GM23248 (cell line): ENCODE data around the gene WDR18. TPM values are rescaled to one million over a fixed set of nuclear protein-coding genes. Genes with fewer than 3 reads are reported as not detected.

Experiments
- DNase-seq: peaks from one replicate; pipeline ENCODE4 v3.0.0-alpha.2; 2015
- H2AFZ ChIP-seq: fragments of 200-600 bp; sonication (generic); 2 replicates; pipeline ENCODE4 v1.6.1; 2016; ENCODE audit warnings: antibody characterized with exemption
- H3F3A ChIP-seq: fragments of 200-600 bp; sonication (generic); 2 replicates; pipeline ENCODE4 v1.6.1; 2016; ENCODE audit warnings: mild to moderate bottlenecking, antibody characterized with exemption, mixed run types; ENCODE audit not compliant: insufficient read depth
- H3K27ac ChIP-seq: fragments of 200-600 bp; sonication (generic); 2 replicates; pipeline ENCODE4 v1.5.1; 2016; ENCODE audit warnings: mild to moderate bottlenecking
- H3K27me3 ChIP-seq: fragments of 200-600 bp; sonication (generic); replicated peaks from 2 replicates; pipeline ENCODE4 v1.6.1; 2016; ENCODE audit warnings: mild to moderate bottlenecking; ENCODE audit not compliant: insufficient read depth
- H3K36me3 ChIP-seq: fragments of 200-600 bp; sonication (generic); 2 replicates; pipeline ENCODE4 v1.6.1; 2016; ENCODE audit warnings: low read depth, mild to moderate bottlenecking
- H3K4me1 ChIP-seq: fragments of 200-600 bp; sonication (generic); 2 replicates; pipeline ENCODE4 v1.6.1; 2016; ENCODE audit warnings: mild to moderate bottlenecking; ENCODE audit not compliant: insufficient read depth
- H3K4me2 ChIP-seq: fragments of 200-600 bp; sonication (generic); one replicate; pipeline ENCODE4 v1.6.1; 2016; ENCODE audit warnings: mild to moderate bottlenecking; ENCODE audit not compliant: unreplicated experiment
- H3K4me3 ChIP-seq: fragments of 200-600 bp; sonication (generic); 2 replicates; pipeline ENCODE4 v1.5.1; 2016; ENCODE audit warnings: mild to moderate bottlenecking
- H3K79me2 ChIP-seq: fragments of 200-600 bp; sonication (generic); 2 replicates; pipeline ENCODE4 v1.6.1; 2016; ENCODE audit warnings: mild to moderate bottlenecking; ENCODE audit not compliant: insufficient read depth
- H3K9ac ChIP-seq: fragments of 200-600 bp; sonication (generic); 2 replicates; pipeline ENCODE4 v1.6.1; 2016; ENCODE audit warnings: mild to moderate bottlenecking
- H3K9me2 ChIP-seq: fragments of 200-600 bp; sonication (generic); 2 replicates; pipeline ENCODE4 v1.6.1; 2016; ENCODE audit warnings: mixed run types, mild to moderate bottlenecking, moderate library complexity; ENCODE audit not compliant: insufficient read depth
- H3K9me3 ChIP-seq: fragments of 200-600 bp; sonication (generic); one replicate; pipeline ENCODE4 v1.6.1; 2017; ENCODE audit warnings: low read depth
- H4K20me1 ChIP-seq: fragments of 200-600 bp; sonication (generic); 2 replicates; pipeline ENCODE4 v1.6.0; 2016; ENCODE audit not compliant: insufficient read depth
- EZH2 ChIP-seq: fragments of 200-600 bp; sonication (generic); IDR thresholded peaks from 2 replicates; pipeline ENCODE4 v1.6.1; 2018; ENCODE audit warnings: antibody characterized with exemption, mild to moderate bottlenecking; ENCODE audit not compliant: insufficient read depth, poor library complexity, severe bottlenecking
- EZH2phosphoT487 ChIP-seq: fragments of 200-600 bp; sonication (generic); IDR thresholded peaks from 2 replicates; pipeline ENCODE4 v1.6.1; 2018; ENCODE audit warnings: antibody characterized with exemption, moderate library complexity, mild to moderate bottlenecking, low read depth; ENCODE audit not compliant: insufficient read depth
- WGBS, 2 experiments: methylation state at CpG; one replicate each; pipeline ENCODE4 v1.1.6; 2015 to 2017; ENCODE audit warnings: low lambda C conversion rate in 2 of 2, low coverage in 1 of 2; ENCODE audit errors: missing lambda C conversion rate in 2 of 2; 5-methylcytosine and 5-hydroxymethylcytosine counted together
- in situ Hi-C: fragments of 300-500 bp; cut with MboI; formaldehyde crosslinking; loops from 2 replicates; pipeline ENCODE4 v1.15.0; 2020
- polyA plus RNA-seq: library from polyadenylated mRNA; unstranded; fragments of >200 nt; fragmentation: Nextera tagmentation; extraction: Ambion mirVana; gene quantifications from 2 replicates; pipeline ENCODE4 v1.2.1, GENCODE V29; 2016
- total RNA-seq: library from RNA; depleted of rRNA; stranded (reverse); fragments of >200 nt; shearing (Covaris generic); gene quantifications from 2 replicates; pipeline ENCODE4 v1.2.3, GENCODE V29; 2014

WDR18 gene
- total and polyA plus RNA-seq, 2 experiments from 2014 or later, result 83.4 to 157 TPM

DNA sequence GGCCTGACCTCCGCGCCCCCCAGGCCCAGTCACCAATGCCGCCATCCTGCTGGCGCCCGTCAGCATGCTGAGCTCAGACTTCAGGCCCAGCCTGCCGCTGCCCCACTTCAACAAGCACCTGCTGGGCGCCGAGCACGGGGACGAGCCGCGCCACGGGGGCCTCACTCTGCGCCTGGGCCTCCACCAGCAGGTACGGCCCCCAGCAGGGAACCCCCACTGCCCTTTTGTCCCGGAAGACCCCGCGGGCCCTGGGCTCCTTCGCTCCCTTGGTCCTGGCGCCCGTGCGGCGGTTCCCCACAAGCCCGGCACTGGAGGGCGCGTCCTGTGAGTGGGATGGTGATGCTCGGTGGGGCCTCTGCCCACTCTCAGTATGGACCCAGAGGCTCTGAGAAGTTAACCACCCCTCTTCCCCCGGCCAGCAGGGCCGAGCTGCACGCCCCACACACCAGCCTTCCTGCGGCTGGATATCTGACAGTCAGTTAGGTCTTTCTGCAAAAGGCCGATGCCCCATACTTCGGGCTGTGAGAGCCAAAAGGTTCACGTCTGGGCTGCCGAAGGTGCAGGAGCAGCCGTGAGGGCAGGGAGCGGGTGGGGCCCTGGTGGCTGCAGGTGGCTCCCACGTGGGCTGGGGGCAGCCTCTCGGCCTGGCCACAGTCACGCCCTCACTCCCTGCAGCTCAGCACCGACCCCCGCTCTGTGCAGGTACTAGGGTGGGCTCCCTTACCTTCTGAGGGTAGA is 8.0 kb downstream of the WDR18 start:
- peaks cover 8% of the 10 kb centered on the region; the same call in 1 of the 2 replicates for H3K27me3 ChIP-seq
- no peak overlapping the region for H3K27ac ChIP-seq
- 95 to 96% methylated on average over 26 to 41 of the region's 42 CpGs for WGBS, 2 experiments
- no peaks in the 10 kb centered on the region for H3K9me3 ChIP-seq
- H2AFZ ChIP-seq, result no peak overlapping the region
- no peaks in the 10 kb centered on the region for H3K79me2 ChIP-seq
- H3K9ac ChIP-seq, result no peak overlapping the region
- H3K4me1 ChIP-seq, result no peaks in the 10 kb centered on the region
- no peaks in the 10 kb centered on the region; the same call in 1 of the 2 replicates for H3K36me3 ChIP-seq
- H3F3A ChIP-seq, result peaks cover 6% of the 10 kb centered on the region; the same call in 1 of the 2 replicates
- no peak overlapping the region for H3K4me2 ChIP-seq
- TF ChIP-seq EZH2phosphoT487 (no peak), EZH2 (no peak)
- in situ Hi-C loops, result no loop called here
- H3K9me2 ChIP-seq, result no peaks in the 10 kb centered on the region
- H3K4me3 ChIP-seq, result no peak overlapping the region
- DNase-seq, result no peak
- H4K20me1 ChIP-seq, result no peaks in the 10 kb centered on the region

DNA sequence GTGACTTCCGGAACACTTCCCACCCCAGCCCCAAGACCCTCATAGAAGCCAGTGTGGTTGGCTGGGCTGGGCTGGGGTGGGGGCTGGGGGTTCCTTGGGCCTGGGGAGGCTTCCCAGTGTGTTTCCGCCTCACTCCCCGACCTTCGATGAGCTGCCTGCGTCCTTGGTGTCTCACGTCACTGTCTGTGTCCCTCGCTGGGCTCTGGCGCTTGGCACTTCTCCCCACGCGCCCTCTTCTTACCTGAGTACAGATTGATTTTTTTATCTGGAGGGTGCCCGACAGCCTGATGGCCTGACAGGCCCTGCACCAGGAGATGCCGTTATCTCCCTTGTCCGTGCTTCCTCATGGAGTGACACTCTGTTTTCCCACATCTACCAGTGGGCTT is 8.5 kb downstream of the WDR18 start:
- no peaks in the 10 kb centered on the region for H3K9me3 ChIP-seq
- no peak overlapping the region for H2AFZ ChIP-seq
- peaks cover 13% of the 10 kb centered on the region for H3K27me3 ChIP-seq
- no peak for DNase-seq
- peaks cover 6% of the 10 kb centered on the region; the same call in 1 of the 2 replicates for H3F3A ChIP-seq
- no peak overlapping the region for H3K4me3 ChIP-seq
- in situ Hi-C loops, result no loop called here
- no peak overlapping the region for H3K27ac ChIP-seq
- H3K79me2 ChIP-seq, result no peaks in the 10 kb centered on the region
- H3K9me2 ChIP-seq, result no peaks in the 10 kb centered on the region
- no peak overlapping the region for H3K9ac ChIP-seq
- TF ChIP-seq EZH2, result no peak
- no peak for TF ChIP-seq EZH2phosphoT487
- no peaks in the 10 kb centered on the region; the same call in 1 of the 2 replicates for H3K36me3 ChIP-seq
- H3K4me2 ChIP-seq, result no peak overlapping the region
- WGBS, 2 experiments, result 96 to 97% methylated on average over 11 to 13 of the region's 13 CpGs
- H4K20me1 ChIP-seq, result no peaks in the 10 kb centered on the region
- H3K4me1 ChIP-seq, result no peaks in the 10 kb centered on the region

DNA sequence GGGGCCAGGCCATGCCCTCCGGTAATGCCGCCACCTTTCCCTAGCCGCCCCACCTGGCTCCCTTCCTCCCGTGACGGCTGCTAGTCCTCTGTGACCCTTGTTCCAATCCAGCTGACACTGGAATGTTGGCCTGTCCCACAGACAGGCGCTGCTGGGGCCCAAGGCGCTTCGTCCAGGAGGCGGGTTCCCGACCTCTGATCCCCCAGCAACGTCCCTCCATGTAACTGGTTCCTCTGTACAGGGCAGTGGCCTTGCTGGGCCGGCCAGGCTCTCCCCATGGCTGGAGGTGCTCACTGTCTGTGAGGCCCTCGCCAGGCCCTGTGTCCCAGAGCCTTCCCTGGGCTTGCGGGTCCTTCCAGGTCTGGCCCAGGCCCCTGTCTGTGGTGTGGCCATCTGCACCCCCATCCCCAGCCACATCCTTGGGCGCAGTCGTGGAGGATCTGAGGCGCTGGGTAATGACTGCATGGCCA is 9.3 kb downstream of the WDR18 start:
- Histone ChIP-seq H3F3A (peaks cover 6% of the 10 kb centered on the region; the same call in 1 of the 2 replicates), H3K4me2 (no peak overlapping the region), H3K79me2 (no peaks in the 10 kb centered on the region), H2AFZ (no peak overlapping the region), H3K4me1 (no peaks in the 10 kb centered on the region), H3K27me3 (peaks cover 18% of the 10 kb centered on the region), H3K27ac (no peak overlapping the region), H3K36me3 (no peaks in the 10 kb centered on the region; the same call in 1 of the 2 replicates), H3K9me2 (no peaks in the 10 kb centered on the region), H3K4me3 (no peak overlapping the region), H3K9ac (no peak overlapping the region), H3K9me3 (no peaks in the 10 kb centered on the region), H4K20me1 (no peaks in the 10 kb centered on the region)
- in situ Hi-C loops, result no loop called here
- no peak for DNase-seq
- TF ChIP-seq EZH2phosphoT487 (no peak), EZH2 (no peak)
- 88 to 91% methylated on average over 17 of the region's 17 CpGs for WGBS, 2 experiments

DNA sequence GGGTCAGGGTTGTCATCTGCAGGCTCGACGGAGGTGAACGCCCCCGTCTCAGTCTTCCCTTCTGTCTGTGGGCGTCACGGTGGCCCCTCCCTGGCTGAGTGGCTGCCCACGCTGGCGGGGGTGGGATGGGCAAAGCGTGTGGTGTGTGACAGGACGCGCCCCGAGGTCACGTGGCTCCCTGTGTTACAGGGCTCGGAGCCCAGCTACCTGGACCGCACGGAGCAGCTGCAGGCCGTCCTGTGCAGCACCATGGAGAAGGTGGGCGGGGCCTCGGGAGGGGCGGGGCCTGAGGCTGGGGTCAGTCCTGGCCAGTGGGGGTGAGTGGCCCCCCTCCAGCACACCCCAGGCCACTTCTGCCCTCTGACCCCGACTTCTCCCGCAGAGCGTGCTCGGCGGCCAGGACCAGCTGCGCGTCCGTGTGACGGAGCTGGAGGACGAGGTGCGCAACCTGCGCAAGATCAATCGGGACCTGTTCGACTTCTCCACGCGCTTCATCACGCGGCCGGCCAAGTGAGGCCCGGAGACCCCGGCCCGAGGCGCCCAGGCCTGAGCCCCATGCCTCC is 9.8 kb downstream of the WDR18 start:
- no peaks in the 10 kb centered on the region for H3K79me2 ChIP-seq
- H4K20me1 ChIP-seq, result no peaks in the 10 kb centered on the region
- no peaks in the 10 kb centered on the region for H3K4me1 ChIP-seq
- no peak overlapping the region for H3K4me3 ChIP-seq
- H3K27ac ChIP-seq, result no peak overlapping the region
- no peak for DNase-seq
- H3K4me2 ChIP-seq, result no peak overlapping the region
- H3K9me2 ChIP-seq, result no peaks in the 10 kb centered on the region
- peaks cover 19% of the 10 kb centered on the region for H3K27me3 ChIP-seq
- H3K36me3 ChIP-seq, result no peaks in the 10 kb centered on the region; the same call in 1 of the 2 replicates
- in situ Hi-C loops, result no loop called here
- H3K9ac ChIP-seq, result no peak overlapping the region
- H3K9me3 ChIP-seq, result no peaks in the 10 kb centered on the region
- TF ChIP-seq EZH2 (no peak), EZH2phosphoT487 (no peak)
- peaks cover 6% of the 10 kb centered on the region; the same call in 1 of the 2 replicates for H3F3A ChIP-seq
- 88 to 91% methylated on average over 27 to 43 of the region's 43 CpGs for WGBS, 2 experiments
- H2AFZ ChIP-seq, result no peak overlapping the region
